ENCODE data around the gene PBX1. TPM values are rescaled to one million over a fixed set of nuclear protein-coding genes. Genes with fewer than 3 reads are reported as not detected.

The PBX1 gene
- total RNA-seq, 1 experiment from 2014 or later = 102 TPM

DNA sequence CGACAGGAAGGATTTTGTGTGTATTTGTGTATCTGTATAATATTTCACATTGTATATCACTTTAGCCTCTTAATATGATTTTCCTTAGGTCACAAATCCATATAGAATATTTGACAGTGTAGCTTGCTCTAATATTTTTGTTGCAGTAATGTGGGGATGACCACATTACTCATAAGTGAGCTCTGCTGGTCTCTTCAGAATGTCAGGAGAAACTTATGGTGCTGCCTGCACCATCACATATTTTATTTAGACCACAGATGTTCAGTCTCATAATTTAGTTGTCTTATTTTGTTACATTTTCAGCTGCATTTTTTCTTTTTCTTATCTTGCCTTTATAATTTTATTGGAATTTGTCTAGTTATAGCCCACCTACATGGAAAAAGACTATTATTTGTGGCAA is 205.3 kb downstream of the PBX1 start:
- DNase-seq (ENCODE audit: low spot score) (no peak), ATAC-seq (no peak)
- H3K27me3 Mint-ChIP-seq (ENCODE audit: low read depth) = no peaks in the 10 kb centered on the region
- ChIA-PET CTCF (interaction anchor here (1.3 to 1.9 kb wide), 2 partner anchors 16 to 23 kb away, joined by 3 to 4 read pairs; no protein-coding TSS in a partner anchor), POLR2A (no interaction called here)
- no peaks in the 10 kb centered on the region; the same call in none of the 2 replicates for H3K36me3 Mint-ChIP-seq
- no peak overlapping the region for H3K27ac Mint-ChIP-seq
- H3K4me3 Mint-ChIP-seq = no peak overlapping the region
- no peak for TF ChIP-seq JUN (CRISPR knock-in tag; IDR thresholded peaks at IDR 0.05)
- TF ChIP-seq NFE2L1 (CRISPR knock-in tag; IDR thresholded peaks at IDR 0.05) = no peak
- no peak for TF ChIP-seq ZNF317 (CRISPR knock-in tag; IDR thresholded peaks at IDR 0.05; ENCODE audit: borderline replicate concordance, low read depth)
- TF ChIP-seq, protein P1, sequence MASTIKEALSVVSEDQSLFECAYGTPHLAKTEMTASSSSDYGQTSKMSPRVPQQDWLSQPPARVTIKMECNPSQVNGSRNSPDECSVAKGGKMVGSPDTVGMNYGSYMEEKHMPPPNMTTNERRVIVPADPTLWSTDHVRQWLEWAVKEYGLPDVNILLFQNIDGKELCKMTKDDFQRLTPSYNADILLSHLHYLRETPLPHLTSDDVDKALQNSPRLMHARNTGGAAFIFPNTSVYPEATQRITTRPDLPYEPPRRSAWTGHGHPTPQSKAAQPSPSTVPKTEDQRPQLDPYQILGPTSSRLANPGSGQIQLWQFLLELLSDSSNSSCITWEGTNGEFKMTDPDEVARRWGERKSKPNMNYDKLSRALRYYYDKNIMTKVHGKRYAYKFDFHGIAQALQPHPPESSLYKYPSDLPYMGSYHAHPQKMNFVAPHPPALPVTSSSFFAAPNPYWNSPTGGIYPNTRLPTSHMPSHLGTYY (CRISPR knock-in tag; IDR thresholded peaks at IDR 0.05) = no peak
- TF ChIP-seq ESRRA (CRISPR knock-in tag; IDR thresholded peaks at IDR 0.05; ENCODE audit: borderline replicate concordance) = no peak
- TF ChIP-seq SOX15 (CRISPR knock-in tag; IDR thresholded peaks at IDR 0.05) = no peak
- H3K9me3 Mint-ChIP-seq = no peaks in the 10 kb centered on the region
- H3K4me1 Mint-ChIP-seq = peaks cover 25% of the 10 kb centered on the region

DNA sequence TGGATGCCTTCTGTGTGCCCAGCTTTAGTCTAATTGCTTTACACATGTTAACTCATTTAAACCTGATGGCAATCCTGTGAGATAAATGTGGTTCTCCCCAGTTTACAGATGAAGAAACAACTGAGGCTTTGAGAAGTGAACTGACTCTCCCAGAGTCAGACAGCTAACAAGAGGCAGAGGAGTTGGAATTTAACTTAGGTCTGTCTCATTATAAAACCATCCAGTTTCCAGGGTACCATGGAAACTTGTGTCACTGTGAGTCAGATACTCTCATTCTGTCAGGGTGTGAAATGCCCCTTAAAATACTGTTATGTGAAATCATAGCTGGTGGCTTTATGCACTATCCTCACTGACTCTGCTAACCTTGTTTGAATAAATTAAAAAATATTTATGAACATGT is 206.6 kb downstream of the PBX1 start:
- Mint-ChIP-seq H3K4me1 (peaks cover 24% of the 10 kb centered on the region), H3K27ac (no peak overlapping the region), H3K4me3 (no peak overlapping the region), H3K36me3 (peaks cover 4% of the 10 kb centered on the region), H3K9me3 (no peaks in the 10 kb centered on the region), H3K27me3 (ENCODE audit: low read depth) (no peaks in the 10 kb centered on the region)
- ChIA-PET CTCF (interaction anchor here (1.3 to 1.8 kb wide), 2 partner anchors 17 to 22 kb away, joined by 3 to 6 read pairs; no protein-coding TSS in a partner anchor), POLR2A (interaction anchor here (0.6 kb wide), 1 partner anchor 9 kb away, joined by 3 read pairs; no protein-coding TSS in a partner anchor)
- ATAC-seq (no peak), DNase-seq (ENCODE audit: low spot score) (no peak)
- TF ChIP-seq, protein P2, sequence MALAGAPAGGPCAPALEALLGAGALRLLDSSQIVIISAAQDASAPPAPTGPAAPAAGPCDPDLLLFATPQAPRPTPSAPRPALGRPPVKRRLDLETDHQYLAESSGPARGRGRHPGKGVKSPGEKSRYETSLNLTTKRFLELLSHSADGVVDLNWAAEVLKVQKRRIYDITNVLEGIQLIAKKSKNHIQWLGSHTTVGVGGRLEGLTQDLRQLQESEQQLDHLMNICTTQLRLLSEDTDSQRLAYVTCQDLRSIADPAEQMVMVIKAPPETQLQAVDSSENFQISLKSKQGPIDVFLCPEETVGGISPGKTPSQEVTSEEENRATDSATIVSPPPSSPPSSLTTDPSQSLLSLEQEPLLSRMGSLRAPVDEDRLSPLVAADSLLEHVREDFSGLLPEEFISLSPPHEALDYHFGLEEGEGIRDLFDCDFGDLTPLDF (CRISPR knock-in tag; IDR thresholded peaks at IDR 0.05) = no peak
- TF ChIP-seq, protein P3, sequence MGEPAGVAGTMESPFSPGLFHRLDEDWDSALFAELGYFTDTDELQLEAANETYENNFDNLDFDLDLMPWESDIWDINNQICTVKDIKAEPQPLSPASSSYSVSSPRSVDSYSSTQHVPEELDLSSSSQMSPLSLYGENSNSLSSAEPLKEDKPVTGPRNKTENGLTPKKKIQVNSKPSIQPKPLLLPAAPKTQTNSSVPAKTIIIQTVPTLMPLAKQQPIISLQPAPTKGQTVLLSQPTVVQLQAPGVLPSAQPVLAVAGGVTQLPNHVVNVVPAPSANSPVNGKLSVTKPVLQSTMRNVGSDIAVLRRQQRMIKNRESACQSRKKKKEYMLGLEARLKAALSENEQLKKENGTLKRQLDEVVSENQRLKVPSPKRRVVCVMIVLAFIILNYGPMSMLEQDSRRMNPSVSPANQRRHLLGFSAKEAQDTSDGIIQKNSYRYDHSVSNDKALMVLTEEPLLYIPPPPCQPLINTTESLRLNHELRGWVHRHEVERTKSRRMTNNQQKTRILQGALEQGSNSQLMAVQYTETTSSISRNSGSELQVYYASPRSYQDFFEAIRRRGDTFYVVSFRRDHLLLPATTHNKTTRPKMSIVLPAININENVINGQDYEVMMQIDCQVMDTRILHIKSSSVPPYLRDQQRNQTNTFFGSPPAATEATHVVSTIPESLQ (CRISPR knock-in tag; IDR thresholded peaks at IDR 0.05) = no peak
- TF ChIP-seq, protein P4, sequence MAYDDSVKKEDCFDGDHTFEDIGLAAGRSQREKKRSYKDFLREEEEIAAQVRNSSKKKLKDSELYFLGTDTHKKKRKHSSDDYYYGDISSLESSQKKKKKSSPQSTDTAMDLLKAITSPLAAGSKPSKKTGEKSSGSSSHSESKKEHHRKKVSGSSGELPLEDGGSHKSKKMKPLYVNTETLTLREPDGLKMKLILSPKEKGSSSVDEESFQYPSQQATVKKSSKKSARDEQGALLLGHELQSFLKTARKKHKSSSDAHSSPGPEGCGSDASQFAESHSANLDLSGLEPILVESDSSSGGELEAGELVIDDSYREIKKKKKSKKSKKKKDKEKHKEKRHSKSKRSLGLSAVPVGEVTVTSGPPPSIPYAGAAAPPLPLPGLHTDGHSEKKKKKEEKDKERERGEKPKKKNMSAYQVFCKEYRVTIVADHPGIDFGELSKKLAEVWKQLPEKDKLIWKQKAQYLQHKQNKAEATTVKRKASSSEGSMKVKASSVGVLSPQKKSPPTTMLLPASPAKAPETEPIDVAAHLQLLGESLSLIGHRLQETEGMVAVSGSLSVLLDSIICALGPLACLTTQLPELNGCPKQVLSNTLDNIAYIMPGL (CRISPR knock-in tag; IDR thresholded peaks at IDR 0.05) = no peak
- TF ChIP-seq, protein P5, sequence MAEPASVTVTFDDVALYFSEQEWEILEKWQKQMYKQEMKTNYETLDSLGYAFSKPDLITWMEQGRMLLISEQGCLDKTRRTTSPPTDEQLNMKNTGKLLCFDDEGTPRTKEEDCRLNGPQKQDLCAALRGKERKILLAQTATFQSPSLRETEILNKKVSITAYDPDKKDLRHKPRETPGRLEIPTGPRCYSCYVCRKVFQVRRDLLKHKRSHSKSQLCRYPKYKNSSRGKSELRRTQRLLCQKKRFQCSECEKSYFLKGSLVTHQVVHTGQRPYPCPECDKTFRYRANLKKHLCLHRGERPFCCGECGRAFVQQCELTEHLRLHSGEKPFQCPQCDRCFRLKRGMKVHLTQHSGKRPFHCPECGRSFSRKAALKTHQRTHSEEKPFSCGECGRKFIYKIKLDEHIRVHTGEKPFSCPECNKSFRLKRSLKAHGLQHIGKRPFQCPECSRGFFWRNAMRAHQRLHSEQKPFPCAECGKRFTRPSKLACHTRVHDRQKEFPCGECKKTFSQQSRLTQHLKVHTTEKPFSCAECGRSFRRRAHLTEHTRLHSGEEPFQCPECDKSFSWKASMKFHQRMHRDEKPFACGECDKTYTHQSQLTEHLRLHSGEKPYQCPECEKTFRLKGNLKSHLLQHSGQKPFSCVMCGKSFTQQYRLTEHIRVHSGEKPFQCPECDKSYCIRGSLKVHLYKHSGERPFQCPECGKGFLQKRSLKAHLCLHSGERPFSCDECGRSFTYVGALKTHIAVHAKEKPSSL (CRISPR knock-in tag; conservative IDR thresholded peaks at IDR 0.05) = no peak
- TF ChIP-seq CBFB (CRISPR knock-in tag; IDR thresholded peaks at IDR 0.05; ENCODE audit: low read depth) (no peak), MYBL2 (CRISPR knock-in tag; IDR thresholded peaks at IDR 0.05) (no peak), GRHL2 (CRISPR knock-in tag; IDR thresholded peaks at IDR 0.05; ENCODE audit: insufficient replicate concordance, severe bottlenecking) (no peak), ZNF263 (CRISPR knock-in tag; IDR thresholded peaks at IDR 0.05; ENCODE audit: low read depth) (no peak), ATF1 (CRISPR knock-in tag; IDR thresholded peaks at IDR 0.05) (no peak), ETV6 (CRISPR knock-in tag; IDR thresholded peaks at IDR 0.05) (no peak), PRRX2 (CRISPR knock-in tag; IDR thresholded peaks at IDR 0.05) (no peak), SP1 (CRISPR knock-in tag; conservative IDR thresholded peaks at IDR 0.05) (no peak), IRF2 (CRISPR knock-in tag; IDR thresholded peaks at IDR 0.05; ENCODE audit: borderline replicate concordance, low read depth) (no peak)
- TF ChIP-seq, protein P6, sequence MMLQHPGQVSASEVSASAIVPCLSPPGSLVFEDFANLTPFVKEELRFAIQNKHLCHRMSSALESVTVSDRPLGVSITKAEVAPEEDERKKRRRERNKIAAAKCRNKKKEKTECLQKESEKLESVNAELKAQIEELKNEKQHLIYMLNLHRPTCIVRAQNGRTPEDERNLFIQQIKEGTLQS (CRISPR knock-in tag; conservative IDR thresholded peaks at IDR 0.05) = no peak
- TF ChIP-seq, protein P7, sequence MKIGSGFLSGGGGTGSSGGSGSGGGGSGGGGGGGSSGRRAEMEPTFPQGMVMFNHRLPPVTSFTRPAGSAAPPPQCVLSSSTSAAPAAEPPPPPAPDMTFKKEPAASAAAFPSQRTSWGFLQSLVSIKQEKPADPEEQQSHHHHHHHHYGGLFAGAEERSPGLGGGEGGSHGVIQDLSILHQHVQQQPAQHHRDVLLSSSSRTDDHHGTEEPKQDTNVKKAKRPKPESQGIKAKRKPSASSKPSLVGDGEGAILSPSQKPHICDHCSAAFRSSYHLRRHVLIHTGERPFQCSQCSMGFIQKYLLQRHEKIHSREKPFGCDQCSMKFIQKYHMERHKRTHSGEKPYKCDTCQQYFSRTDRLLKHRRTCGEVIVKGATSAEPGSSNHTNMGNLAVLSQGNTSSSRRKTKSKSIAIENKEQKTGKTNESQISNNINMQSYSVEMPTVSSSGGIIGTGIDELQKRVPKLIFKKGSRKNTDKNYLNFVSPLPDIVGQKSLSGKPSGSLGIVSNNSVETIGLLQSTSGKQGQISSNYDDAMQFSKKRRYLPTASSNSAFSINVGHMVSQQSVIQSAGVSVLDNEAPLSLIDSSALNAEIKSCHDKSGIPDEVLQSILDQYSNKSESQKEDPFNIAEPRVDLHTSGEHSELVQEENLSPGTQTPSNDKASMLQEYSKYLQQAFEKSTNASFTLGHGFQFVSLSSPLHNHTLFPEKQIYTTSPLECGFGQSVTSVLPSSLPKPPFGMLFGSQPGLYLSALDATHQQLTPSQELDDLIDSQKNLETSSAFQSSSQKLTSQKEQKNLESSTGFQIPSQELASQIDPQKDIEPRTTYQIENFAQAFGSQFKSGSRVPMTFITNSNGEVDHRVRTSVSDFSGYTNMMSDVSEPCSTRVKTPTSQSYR (CRISPR knock-in tag; IDR thresholded peaks at IDR 0.05) = no peak
- TF ChIP-seq, protein P8, sequence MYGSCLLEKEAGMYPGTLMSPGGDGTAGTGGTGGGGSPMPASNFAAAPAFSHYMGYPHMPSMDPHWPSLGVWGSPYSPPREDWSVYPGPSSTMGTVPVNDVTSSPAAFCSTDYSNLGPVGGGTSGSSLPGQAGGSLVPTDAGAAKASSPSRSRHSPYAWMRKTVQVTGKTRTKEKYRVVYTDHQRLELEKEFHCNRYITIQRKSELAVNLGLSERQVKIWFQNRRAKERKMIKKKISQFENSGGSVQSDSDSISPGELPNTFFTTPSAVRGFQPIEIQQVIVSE (CRISPR knock-in tag; IDR thresholded peaks at IDR 0.05; ENCODE audit: borderline replicate concordance) = no peak
